GM13976 (cell line): Measurements from ENCODE around the gene BCAS3.

Experiments used
- DNase-seq: peaks from one replicate; pipeline ENCODE4 v3.0.0; 2012; ENCODE audit warnings: low spot score
- in situ Hi-C: fragments of 300-500 bp; cut with MboI; formaldehyde crosslinking; loops from one replicate; pipeline ENCODE4 v1.12.0; 2022; ENCODE audit warnings: low sequenced_read_pairs, mixed read lengths, inconsistent platforms; ENCODE audit not compliant: unreplicated experiment
- TF ChIP-seq, protein P1 (sequence below): IDR thresholded peaks from 2 replicates; pipeline ENCODE4 v1.5.1; 2012; ENCODE audit warnings: borderline replicate concordance, mild to moderate bottlenecking; ENCODE audit not compliant: insufficient read depth; ENCODE audit errors: extremely low read depth, missing control alignments, control extremely low read depth

The BCAS3 gene

DNA sequence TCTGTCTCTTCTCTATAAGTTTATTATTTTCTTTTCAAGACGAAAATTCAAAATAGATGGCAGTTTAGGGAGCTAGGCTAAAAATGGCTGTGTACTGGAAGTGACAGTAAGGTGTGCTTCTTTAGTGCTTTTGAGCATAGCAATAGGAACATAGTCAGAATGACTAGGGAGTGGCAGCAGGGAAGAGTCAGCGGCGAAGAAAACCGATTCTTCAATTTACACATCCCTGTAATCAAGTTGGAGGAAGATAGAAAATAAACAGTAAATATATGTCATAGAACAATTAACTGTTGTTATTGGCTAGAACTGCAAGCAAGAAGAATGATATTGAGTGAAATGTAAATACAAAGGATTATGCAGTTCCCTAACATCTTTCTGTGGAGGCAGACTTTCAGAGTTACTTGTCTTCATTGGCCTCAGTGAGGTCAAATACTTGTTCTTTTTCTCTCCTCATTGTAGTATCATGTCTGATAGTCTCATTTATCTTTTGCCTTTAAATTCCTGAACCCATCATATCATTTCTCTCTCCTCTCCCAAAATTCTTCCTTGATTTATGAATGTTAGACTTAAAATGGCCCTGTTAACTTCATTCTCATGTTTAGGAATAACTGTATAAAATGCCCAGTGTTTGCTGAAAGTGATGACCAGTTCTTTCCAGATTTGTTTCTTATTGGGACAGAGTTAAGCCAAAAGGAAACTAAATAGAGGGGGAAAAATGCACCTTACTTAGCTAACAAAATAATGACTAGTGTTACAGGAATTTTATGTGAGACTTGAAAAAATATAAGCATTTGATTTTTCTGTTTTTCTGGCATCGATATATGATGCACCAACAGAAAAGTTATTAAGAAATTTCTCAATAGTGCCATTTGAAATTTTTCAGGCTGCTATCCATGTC, 211.4 kb downstream of the BCAS3 start:
- in situ Hi-C loops = no loop called here
- TF ChIP-seq, protein P1, sequence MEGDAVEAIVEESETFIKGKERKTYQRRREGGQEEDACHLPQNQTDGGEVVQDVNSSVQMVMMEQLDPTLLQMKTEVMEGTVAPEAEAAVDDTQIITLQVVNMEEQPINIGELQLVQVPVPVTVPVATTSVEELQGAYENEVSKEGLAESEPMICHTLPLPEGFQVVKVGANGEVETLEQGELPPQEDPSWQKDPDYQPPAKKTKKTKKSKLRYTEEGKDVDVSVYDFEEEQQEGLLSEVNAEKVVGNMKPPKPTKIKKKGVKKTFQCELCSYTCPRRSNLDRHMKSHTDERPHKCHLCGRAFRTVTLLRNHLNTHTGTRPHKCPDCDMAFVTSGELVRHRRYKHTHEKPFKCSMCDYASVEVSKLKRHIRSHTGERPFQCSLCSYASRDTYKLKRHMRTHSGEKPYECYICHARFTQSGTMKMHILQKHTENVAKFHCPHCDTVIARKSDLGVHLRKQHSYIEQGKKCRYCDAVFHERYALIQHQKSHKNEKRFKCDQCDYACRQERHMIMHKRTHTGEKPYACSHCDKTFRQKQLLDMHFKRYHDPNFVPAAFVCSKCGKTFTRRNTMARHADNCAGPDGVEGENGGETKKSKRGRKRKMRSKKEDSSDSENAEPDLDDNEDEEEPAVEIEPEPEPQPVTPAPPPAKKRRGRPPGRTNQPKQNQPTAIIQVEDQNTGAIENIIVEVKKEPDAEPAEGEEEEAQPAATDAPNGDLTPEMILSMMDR = no peak
- DNase-seq = no peak

DNA sequence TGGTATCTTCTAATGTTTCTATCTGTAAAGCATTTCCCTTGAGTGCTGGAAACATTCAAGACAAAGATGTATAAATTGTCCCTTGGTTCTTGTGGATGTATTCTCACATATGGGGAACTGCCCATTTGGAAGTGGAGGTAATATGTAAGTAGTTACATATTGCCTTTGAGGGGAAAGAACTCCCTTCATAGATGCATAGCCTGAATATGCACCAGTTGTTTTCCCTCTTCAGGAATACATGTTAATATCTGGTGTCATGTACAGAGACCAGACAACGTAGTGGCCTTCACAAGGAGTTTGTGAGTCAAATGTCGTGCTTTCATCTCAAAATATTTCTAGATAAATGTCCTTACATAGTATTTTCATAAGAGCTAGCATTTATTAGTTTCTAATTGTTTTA, 213.5 kb downstream of the BCAS3 start:
- TF ChIP-seq, protein P1 = no peak
- no peak for DNase-seq
- in situ Hi-C loops = no loop called here

DNA sequence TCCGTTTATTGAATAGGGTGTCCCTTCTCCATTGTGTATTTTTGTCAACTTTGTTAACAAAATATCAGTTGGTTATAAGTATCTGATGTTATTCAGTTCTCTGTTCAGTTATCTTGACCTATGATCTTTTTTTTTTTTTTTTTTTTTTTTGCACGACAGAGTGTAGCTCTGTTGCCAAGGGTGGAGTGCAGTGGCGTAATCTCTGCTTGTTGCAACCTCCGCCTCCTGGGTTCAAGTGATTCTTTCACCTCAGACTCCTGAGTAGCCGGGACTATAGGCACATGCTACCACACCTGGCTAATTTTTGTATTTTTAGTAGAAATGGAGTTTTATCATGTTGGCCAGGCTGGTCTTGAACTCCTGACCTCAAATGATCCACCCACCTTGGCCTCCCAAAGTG, 215.8 kb downstream of the BCAS3 start:
- TF ChIP-seq, protein P1 = no peak
- DNase-seq = no peak
- in situ Hi-C loops = no loop called here

DNA sequence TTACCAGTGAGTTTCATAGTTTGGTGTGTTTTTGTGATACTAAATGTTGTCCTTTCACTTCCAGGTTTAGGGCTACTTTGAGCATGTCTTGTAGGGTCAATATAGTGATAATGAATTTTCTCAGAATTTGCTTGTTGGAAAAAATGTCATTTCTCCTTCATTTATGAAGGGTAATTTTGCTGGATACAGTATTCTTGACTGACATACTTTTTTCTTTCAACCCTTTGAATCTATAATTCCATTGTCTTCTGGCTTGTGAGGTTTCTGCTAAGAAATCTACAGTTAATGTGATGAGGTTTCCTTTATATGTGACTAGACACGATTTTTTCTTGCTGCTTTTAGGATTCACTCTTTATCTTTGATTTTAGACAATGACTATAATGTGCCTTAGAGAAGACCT, 219.3 kb downstream of the BCAS3 start:
- TF ChIP-seq, protein P1 = no peak
- DNase-seq = no peak
- in situ Hi-C loops = no loop called here

DNA sequence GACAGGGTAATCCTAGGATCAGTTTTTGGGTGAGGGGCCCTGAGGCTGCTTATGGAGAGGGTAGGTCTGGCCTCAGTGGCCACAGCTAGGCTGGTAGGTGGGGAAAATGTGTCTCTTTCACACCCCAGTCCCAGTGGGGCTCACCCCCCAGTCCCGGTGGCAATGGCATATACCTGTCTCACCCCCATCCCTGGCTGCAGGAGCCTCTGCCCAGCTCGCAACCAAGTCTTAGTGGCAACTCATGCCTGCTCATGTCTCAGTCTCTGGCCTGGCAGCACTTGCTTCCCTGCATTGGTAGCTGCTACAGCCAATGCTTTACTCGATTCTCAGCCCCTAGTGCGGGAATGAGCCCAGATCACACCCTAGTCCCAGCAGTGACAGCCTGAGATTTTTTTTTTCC, 221.5 kb downstream of the BCAS3 start:
- in situ Hi-C loops = no loop called here
- TF ChIP-seq, protein P1 = no peak
- DNase-seq = no peak

DNA sequence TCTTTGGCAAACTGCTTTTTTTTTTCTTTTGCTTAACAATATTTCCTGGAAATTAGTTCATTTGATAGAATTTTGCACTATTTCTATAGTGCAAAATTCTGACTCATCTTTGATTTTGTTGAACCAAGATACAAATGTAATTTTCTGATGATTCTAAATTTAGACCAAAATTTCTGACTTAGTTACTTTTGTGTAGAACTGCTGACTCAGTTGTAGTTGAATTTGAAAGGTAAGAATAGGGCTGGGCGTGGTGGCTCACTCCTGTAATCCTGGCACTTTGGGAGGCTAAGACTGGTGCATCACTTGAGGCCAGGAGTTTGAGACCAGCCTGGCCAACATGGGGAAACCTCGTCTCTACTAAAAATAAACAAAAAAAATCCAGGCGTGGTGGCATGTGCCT, 223.0 kb downstream of the BCAS3 start:
- in situ Hi-C loops = no loop called here
- DNase-seq = no peak
- TF ChIP-seq, protein P1 = no peak
